Measurements from ENCODE around the gene JAK3.

The JAK3 gene

GRCh38 chr19:17811103-17811502, 36.7 kb downstream of the JAK3 start:
- Histone ChIP-seq H3K36me3 (no peaks in the 10 kb centered on the region), H3K27ac (no peak overlapping the region), H3K9me3 (peaks cover 0 to 3% (median 0%) of the 10 kb centered on the region in 3 donors), H3K27me3 (peaks cover 0 to 54% of the 10 kb centered on the region in 2 donors), H3K4me3 (no peak overlapping the region), H3K4me1 (no peaks in the 10 kb centered on the region)
- TF ChIP-seq, protein P1, sequence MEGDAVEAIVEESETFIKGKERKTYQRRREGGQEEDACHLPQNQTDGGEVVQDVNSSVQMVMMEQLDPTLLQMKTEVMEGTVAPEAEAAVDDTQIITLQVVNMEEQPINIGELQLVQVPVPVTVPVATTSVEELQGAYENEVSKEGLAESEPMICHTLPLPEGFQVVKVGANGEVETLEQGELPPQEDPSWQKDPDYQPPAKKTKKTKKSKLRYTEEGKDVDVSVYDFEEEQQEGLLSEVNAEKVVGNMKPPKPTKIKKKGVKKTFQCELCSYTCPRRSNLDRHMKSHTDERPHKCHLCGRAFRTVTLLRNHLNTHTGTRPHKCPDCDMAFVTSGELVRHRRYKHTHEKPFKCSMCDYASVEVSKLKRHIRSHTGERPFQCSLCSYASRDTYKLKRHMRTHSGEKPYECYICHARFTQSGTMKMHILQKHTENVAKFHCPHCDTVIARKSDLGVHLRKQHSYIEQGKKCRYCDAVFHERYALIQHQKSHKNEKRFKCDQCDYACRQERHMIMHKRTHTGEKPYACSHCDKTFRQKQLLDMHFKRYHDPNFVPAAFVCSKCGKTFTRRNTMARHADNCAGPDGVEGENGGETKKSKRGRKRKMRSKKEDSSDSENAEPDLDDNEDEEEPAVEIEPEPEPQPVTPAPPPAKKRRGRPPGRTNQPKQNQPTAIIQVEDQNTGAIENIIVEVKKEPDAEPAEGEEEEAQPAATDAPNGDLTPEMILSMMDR (IDR thresholded peaks at IDR 0.05), result no peak
- intact Hi-C loops (cut with DNase I; ENCODE audit: low total_unique reads), result no loop called here
- DNase-seq, result no peak

GRCh38 chr19:17807731-17808316, 40.0 kb downstream of the JAK3 start:
- Histone ChIP-seq H3K9me3 (peaks cover 0 to 3% (median 0%) of the 10 kb centered on the region in 3 donors), H3K4me1 (no peaks in the 10 kb centered on the region), H3K27me3 (peaks cover 0 to 42% of the 10 kb centered on the region in 2 donors), H3K27ac (no peak overlapping the region), H3K36me3 (no peaks in the 10 kb centered on the region), H3K4me3 (no peak overlapping the region)
- TF ChIP-seq, protein P1 (IDR thresholded peaks at IDR 0.05), result no peak
- intact Hi-C loops (cut with DNase I; ENCODE audit: low total_unique reads), result no loop called here
- no peak for DNase-seq

GRCh38 chr19:17806945-17807344, 40.8 kb downstream of the JAK3 start:
- H3K27me3 ChIP-seq, result peaks cover 0 to 42% of the 10 kb centered on the region in 2 donors
- H3K36me3 ChIP-seq, result no peaks in the 10 kb centered on the region
- no peak for DNase-seq
- no peak overlapping the region for H3K27ac ChIP-seq
- no peaks in the 10 kb centered on the region for H3K4me1 ChIP-seq
- intact Hi-C loops (cut with DNase I; ENCODE audit: low total_unique reads), result no loop called here
- H3K4me3 ChIP-seq, result no peak overlapping the region
- peaks cover 0 to 3% (median 0%) of the 10 kb centered on the region in 3 donors for H3K9me3 ChIP-seq
- TF ChIP-seq, protein P1 (IDR thresholded peaks at IDR 0.05), result no peak

DNA sequence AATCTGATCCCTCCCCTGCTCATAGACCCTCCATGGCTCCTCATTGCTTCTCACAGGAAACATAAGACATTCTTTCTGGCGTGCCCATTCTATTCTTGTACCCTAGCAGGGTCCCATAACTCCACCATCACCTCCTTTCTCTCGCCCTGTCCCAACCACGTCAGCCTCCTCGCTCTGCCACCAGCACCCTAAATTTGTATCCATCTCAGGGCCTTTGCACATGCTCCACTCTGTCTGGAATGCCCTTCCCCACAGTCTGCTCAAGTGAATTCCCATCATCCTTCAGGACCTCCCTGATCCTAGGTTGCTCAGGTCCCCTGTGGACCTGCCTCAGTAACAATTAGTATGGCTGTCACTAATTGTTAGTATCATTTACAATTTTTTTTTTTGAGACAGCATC, 42.4 kb downstream of the JAK3 start:
- H3K27me3 ChIP-seq, result peaks cover 0 to 44% of the 10 kb centered on the region in 2 donors
- intact Hi-C loops (cut with DNase I; ENCODE audit: low total_unique reads), result no loop called here
- TF ChIP-seq, protein P1 (IDR thresholded peaks at IDR 0.05), result no peak

GRCh38 chr19:17803264-17803896, 44.4 kb downstream of the JAK3 start:
- H3K36me3 ChIP-seq, result no peaks in the 10 kb centered on the region
- peaks cover 0 to 52% of the 10 kb centered on the region in 2 donors for H3K27me3 ChIP-seq
- H3K4me3 ChIP-seq, result no peak overlapping the region
- no peaks in the 10 kb centered on the region for H3K9me3 ChIP-seq
- no peaks in the 10 kb centered on the region for H3K4me1 ChIP-seq
- TF ChIP-seq, protein P1 (IDR thresholded peaks at IDR 0.05), result no peak
- intact Hi-C loops (cut with DNase I; ENCODE audit: low total_unique reads), result no loop called here
- peak in 1 of 2 donors; percentile 57 for DNase-seq
- no peak overlapping the region for H3K27ac ChIP-seq

More for the DNA sequence above, 42.4 kb downstream of the JAK3 start:
- Histone ChIP-seq H3K27ac (no peak overlapping the region), H3K9me3 (no peaks in the 10 kb centered on the region), H3K4me1 (no peaks in the 10 kb centered on the region), H3K4me3 (no peak overlapping the region), H3K36me3 (no peaks in the 10 kb centered on the region)
- DNase-seq, result no peak

Data from tibial artery (tissue), 4 donors.